GM21360 (cell line): ENCODE data around the gene HSF4.

Experiments
- ATAC-seq: cut with Tn5 transposase; IDR thresholded peaks from one replicate; pipeline ENCODE4 v1.9.1; 2021; ENCODE audit warnings: mild to moderate bottlenecking, moderate library complexity; ENCODE audit not compliant: unreplicated experiment

Gene HSF4

DNA sequence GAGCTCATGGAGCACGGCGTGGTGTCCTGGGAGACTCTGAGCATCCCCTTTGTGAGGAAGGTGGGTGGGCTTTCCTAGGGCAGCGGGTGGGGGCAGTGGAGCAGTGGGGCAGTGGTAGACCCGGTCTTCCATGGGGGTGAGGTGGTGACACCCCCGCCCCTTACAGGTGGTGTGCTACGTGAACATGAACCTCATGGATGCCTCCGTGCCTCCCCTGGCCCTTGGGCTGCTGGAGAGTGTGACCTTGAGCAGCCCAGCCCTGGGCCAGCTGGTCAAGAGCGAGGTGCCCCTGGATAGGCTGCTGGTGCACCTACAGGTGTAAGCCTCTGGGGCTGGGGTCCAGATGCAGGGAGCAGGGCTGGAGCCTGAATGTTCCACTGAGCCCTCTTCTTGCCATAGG, 35.9 kb downstream of the HSF4 start:
- ATAC-seq, result no peak

DNA sequence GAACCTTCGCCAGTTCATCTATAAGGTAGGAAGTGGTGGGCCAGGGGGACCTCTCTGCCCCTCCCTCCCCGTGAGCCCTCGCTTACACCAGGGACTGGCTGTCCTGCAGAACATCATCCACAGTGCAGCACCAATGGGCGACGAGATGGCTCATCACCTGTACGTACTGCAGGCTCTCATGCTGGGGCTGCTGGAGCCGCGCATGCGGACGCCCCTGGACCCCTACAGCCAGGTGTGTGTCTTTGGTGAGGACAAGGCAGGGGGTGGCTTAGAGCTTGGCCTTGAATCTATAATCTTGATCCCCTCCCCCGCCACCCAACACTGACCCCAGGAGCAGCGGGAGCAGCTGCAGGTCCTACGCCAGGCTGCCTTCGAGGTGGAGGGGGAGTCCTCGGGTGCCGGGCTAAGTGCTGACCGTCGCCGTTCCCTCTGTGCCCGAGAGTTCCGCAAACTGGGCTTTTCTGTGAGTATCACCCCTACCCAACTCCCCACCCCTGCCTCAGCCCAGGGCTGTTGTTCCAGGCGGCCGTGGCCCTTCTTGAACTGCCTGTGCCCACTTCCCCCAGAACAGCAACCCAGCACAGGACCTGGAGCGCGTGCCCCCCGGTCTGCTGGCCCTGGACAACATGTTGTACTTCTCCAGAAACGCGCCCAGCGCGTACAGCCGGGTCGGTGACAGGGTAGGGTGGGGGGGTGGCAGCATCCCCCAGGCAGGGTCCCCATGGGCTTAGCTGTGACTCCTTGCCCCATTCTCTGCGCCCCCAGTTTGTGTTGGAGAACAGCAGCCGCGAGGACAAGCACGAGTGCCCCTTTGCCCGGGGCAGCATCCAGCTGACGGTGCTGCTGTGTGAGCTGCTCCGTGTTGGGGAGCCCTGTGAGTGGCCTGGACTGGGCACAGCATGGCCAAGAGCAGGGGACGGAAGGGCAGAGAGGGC, 37.1 kb downstream of the HSF4 start:
- ATAC-seq, result no peak

DNA sequence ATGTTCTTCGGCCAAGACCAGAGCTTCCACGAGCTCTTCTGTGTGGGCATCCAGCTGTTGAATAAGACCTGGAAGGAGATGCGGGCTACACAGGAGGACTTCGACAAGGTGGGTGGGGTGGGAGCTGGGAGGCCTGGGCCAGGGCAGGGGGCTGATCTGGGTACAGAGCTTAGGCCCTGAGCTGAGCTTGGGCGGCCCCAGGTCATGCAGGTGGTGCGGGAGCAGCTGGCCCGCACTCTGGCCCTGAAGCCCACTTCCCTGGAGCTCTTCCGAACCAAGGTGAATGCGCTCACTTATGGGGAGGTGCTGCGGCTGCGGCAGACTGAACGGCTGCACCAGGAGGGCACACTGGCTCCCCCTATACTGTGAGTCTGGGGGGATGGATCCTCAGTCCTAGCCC, 37.9 kb downstream of the HSF4 start:
- ATAC-seq, result no peak

DNA sequence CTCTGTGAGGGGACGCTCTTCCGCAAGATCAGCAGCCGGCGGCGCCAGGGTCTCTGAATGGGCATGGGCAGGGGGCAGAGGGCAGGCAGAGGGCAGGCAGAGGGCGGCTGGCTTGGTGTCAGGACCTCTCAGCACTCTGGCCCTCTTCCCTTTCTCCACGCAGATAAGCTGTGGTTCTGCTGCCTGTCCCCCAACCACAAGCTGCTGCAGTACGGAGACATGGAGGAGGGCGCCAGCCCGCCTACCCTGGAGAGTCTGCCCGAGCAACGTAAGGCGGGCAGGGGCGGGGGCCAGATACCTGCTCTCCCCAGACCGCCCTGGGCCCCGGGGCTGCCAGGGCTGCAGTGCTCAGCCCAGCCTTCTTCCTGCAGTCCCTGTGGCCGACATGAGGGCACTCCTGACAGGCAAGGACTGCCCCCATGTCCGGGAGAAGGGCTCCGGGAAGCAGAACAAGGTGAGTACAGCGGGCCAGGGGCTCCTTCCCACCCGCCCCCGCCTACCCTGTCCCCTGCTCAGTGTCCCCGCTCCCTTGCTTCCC, 38.5 kb downstream of the HSF4 start:
- no peak for ATAC-seq

DNA sequence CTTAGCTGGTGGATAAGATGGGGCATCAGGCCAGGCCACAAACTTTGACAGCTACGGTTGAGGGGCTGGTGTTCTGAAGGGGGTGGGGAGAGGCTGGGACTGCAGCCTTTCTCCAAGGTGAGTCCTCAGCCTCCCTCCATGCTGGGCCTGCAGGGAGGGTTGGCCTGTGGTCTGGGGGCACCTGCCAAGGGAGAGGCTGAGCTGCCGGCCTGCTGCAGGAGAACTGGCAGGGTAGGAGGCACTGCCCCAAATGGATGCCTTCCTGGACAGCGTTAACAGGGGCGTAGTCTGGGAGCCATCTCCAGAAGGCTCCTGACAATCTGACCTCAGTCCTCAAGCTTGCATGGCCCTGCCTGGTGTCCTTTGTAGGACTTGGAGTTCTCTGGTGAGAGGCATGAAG, 39.5 kb downstream of the HSF4 start:
- ATAC-seq, result no peak

DNA sequence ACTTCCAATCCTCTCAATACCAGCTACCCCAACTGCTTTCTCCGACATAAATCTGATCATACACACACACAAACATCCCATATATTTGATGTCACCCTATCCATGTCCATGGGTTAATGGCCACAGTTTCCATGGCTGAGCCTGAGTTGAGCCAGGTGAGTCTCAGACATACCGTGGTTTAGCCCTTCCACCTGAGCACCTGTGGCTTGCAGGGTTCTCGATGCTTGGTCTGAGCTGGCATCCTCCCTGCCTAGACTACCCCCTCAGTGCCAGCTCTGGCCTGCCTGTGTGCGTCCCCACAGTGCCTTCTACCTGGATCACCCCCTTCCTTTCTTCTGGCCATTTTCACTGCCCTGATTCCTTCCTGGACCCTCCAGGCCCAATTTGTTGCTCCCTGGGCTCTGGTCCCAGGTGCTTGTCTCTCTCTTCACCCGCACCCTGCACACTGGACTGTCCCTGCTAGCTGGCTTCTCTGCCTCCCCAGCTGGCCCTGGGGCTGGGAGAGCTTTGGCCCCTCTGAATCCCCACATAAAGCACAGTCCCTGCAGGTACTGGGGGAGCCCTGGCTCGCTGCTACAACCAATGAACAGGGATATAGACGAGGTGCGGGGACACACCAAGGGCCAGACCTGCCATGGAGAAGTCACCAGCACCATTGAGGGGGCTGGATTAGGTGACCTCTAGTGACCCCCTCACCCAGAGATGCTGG, 41.7 kb downstream of the HSF4 start:
- no peak for ATAC-seq

DNA sequence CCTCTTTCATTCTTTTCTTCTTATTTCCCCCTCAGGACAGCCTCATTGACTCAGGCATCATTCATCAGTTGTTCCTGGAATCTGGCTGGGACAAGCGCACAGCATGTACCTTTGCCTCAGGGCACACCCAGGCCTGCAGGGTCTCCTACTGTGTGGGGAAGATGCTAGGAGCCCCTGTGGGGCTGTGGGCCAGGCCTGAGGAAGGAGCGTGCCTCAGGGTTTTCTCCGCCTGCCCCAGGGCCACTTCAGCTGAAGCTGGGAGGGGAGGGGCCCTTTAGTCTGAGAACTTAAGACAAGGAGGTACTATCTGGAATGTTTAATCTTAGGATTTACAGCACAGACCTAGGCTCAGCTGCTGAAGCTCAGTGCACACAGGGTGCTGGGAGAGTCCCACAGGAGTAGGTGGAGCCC, 42.3 kb downstream of the HSF4 start:
- no peak for ATAC-seq

DNA sequence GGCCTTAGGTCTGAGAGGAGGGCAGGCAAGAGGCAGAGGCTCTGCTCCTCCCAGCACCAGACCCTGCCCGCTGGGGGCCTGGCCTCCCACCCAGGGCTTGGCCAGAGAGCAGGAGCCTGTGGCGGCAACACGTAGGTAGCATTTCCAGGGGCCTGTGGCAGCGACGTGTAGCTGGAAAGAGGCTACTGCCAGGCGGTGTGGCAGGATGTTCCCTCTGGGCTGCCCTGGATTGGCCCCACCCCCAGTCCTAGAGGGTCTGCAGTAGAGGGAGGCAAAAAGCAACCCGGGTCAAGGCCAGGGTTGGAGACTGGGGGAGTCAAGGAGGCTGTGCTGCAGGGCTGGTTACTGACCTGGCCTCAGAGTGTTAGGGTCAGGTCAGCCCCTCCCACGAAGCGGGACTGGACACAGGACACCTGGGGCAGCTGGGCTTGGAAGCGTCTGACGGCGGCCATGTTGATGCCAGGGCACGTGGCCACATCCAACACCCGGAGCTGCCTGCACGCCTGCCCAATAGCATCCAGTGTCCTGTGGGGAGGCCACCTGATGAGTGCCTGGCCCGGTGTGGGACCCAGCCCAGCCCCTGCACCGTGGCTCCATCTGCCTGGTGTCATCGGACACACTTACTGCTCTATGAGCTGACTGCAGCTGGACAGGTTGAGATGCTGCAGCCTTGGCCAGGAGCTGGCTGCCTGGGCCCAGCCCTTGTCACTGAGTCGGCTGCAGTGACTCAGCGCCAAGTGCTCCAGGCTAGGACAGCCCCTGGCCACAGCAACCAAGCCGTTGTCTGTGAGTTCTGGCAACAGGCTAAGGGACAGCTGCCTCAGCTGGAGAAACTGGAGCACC, 42.9 kb downstream of the HSF4 start:
- ATAC-seq, result no peak

DNA sequence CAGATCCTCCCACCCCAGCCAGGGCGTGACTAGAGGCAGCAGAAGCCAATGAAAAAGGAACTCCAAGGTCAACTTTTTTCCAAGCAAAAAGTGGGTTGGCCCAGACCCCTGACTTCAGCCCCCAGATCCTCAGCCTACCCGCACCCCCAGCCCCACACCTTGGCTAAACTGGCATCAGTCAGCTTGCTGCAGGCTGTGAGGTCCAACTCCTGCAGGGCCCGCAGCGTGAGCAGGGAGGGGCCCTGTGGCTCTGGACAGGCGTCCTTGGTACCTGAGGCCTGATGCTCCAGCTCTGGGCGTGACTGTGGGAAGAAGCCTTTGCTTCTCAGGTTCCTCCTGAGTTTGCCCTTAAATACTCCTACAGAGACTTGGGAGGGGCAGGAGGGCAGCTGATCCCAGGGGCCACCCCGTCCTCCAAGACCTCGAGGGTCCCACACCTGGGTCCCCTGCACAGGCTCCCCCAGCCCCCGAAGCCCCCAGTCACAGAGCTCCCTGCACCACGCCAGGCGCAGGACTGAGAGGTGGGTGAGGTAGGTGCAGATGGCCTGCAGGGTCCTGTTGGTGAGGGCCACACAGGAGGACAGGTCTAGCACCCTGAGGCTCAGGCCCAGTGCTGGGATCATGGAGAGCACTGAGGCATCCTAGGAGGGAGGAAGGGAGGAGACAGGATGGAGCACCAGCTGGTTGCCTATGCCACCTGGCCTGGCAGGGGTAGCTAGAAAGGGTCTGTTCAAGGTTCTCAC, 43.8 kb downstream of the HSF4 start:
- no peak for ATAC-seq

DNA sequence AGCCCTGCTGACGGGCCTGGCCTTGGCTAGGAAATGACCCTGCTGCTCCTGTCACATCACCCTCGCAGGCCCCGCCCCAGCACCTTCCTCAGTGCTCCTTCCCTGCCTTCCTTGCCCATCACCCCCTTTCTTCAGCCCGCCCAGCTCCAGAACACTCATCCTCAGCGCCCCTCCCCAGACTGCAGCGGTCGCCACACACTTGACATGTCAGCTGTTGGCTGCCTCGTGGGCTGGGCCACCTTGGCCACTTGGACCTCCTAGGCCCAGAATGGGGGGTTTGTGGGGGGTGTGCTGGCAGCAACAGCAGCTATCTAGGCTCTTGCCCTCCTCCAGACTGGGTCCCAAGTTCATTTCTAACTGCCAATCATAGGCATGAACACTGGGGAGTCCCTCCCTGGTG, 45.0 kb downstream of the HSF4 start:
- ATAC-seq, result no peak

DNA sequence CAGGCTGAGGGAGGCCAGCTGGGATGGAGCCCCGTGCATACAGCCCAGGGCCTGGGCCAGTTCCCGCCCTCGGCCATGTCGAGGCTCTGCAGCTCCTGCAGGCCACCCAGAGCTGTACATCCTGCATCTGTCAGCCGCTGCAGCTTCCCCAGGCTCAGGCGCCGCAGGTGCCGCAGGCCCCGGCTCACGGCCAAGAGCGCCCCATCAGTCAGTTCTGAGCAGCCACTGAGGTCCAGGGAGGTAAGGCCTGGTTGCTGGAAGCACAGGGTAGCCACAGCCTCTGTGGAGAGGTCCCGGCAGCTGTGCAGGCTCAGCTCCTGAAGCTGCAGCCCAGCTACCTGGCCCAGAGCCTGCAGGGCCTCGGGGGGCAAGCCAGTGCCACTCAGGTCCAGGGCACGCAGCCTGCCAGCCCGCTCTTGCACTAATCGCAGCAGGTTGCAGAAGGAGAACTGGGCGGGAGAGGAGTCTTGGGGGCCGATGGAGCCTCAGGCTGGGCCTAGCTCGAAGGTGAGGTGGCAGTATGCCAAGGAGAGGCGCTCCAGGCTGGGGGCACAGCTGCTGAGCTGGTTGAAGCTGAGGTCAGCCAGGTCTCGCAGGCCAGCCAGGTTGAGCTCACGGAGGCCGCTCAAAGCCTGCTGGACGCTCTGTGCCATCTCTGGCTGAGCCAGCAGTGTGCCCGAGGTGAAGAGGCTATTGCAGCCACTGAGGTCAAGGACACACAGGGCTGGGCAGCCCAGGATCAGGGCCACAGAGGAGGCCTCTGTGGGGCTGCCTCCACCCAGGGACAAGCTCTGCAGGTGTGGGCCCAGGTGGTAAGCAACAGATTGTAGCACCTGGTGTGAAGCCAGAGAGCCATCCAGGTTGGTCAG, 45.8 kb downstream of the HSF4 start:
- ATAC-seq, result no peak

DNA sequence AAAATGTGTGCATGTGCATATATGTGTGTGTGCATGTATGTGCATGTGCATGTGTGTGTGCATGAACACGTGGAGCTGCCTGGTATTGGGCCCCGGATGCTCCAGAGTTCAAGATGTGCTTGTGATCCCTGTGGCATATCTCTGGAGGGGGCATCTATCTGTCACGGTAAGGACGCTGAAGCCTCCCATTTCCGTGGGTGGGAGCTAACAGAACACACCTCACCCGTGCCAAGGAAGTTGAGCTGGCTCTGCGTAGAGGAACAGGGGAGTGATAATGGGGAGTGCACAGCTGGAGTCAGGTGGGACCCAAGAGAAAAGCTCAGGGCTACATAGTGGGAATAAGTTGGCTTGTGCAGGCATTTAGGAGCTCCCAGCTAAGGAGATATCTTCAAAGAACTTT, 47.1 kb downstream of the HSF4 start:
- no peak for ATAC-seq

DNA sequence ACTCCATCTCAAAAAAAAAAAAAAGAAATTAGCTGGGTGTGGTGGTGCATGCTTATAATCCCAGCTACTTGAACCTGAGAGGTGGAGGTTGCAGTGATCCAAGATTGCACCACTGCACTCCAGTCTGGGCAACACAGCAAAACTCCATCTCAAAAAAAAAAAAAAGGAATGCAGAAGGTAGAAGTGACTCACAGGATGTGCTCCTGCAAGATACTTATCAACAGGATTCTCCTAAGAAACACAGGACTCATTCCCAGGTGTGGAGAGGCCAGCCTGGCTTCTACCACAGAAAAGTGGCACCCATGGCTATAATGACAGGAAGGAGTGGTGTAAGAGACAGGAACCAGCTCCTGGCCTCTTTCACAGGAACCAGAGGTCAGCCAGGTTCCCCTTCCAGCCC, 48.2 kb downstream of the HSF4 start:
- ATAC-seq, result no peak

DNA sequence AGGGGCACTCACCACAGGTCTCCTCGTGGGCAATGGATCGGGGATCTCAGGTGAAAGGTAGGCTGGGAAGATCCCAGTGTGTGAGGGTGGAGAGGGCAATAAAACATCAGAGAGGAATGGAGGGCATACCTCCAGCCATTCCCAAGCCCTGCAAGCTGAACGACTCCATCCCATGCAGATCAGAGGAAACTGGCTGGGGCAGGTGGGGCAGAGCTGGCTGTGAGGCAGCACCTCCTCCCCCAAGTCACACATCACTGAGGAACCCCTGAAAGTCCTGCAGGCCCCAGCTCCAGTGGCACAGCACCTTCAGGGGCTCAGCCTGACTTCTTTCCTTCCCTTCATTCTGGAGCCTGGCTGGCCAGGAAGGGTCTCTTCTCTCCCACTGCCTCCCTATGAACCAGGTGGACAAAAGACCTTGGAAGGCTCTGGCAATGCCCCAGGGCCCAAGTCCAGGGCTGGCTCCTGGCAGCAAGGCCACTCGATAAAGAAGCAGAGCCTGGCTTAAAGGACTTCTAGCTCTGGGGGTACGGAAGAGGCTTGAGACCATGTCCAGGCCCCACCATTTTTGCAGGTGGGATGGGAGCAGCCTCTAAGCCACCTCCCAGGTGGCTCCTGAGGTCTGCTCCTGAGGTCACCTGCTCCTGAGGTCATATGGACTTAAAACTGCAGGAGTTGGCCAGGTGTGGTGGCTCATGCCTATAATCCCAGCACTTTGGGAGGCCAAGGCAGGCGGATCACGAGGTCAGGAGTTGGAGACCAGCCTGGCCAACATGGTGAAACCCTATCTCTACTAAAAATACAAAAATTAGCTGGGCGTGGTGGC, 48.9 kb downstream of the HSF4 start:
- no peak for ATAC-seq

DNA sequence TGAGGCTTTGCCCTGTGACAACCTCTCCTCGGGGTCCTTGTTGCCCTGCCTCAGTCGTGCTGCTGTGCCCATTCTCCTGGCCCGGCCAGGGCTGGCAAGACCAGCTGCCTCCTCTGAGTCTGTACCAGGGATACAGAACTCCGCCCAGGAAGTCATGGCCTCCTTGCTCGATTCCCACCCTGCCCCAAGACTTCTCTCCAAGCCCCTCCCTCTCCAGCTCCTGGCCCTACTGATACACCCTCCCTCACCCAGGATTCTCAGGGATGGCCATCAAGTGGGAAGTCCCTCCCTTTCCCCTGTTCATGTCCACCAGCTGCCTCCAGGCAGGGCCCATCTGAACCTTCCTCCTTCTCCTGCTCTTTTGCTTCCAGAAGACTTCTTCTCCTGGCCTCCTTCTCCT, 51.2 kb downstream of the HSF4 start:
- ATAC-seq, result no peak

DNA sequence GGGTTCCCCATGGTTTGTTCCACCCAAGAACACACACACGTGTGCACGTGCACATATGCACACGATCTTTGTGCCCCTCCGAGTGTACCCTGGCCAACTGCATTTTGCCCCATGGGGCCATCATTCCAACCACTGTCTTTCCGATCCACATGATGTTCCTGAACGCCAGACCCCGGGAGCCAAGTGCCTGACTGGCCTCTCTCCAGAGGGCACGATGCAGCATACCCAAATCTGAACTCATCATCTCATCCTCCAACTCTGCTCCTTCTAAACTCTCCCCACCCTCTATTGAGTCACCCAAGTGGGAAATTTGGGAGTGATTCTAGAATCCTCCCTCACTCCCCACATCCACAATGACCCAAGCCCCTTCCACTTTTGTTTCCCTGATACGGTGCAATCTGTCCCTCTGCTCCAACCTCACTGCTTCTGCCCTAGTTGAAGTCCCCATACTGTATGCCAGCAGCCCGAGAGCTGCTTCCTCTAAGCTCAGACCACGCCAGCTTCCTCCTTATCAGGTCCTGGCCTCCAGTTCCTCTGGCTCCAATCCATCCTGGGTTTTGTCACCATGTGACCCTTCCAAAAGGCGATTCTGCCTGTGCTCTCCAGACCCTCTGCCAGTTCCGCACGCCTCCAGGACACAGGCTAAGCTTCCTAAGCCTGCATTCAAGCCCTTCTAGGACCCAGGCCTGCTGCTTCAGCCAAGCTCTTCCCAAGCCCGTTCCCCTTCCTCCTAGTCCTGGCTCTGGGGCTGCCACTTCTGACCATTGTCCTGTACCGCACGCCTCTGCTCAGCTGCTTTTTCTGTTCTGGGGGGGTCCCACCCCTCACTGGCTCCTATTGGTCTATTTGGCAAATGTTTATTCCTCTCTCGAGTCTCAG, 52.3 kb downstream of the HSF4 start:
- no peak for ATAC-seq
